ENCODE data around the gene PCP2. TPM values are rescaled to one million over a fixed set of nuclear protein-coding genes. Genes with fewer than 3 reads are reported as not detected.

Gene PCP2
- total RNA-seq, 1 experiment from 2014 or later = not detected

DNA sequence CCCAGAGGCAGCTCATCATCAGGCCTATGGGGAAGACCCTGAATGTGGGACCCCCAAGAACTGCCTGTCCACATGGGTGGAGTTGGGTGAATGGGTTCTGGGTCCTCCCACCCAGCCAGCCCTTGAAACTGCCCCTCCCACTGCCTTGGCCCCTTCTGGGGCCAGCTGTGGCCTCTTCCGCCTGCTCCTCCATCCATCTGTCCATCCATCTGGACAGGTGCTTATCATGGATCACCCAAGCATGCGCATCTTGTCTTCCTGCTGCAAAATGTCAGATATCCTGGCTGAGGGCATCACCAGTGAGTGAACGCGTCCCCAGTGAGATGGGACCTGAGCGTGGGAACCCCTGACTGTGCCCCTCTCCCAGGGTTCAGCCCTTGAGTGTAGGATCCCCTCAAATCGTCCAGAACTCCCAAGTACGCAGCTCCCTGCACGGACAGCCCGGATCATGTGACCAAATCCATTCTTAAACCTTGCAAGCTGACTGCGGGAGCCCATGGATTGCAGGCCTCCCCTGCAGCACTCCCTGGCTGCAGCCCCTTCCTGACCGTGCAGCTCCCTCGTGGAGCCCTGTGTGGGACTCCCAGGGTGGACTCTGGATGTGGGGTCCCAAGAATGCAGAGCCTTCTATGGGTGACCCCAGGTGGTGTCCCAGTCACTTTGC lies 5.4 kb upstream of the PCP2 start:
- Histone ChIP-seq H3K9me3 (ENCODE audit: control insufficient read depth, insufficient read depth, low read depth, low read length) (no peaks in the 10 kb centered on the region), H3K27me3 (ENCODE audit: control insufficient read depth, insufficient read depth, low read length) (no peaks in the 10 kb centered on the region), H3K4me1 (ENCODE audit: control insufficient read depth, insufficient read depth, low read length) (no peaks in the 10 kb centered on the region; the same call in 1 of the 2 replicates), H3K4me3 (ENCODE audit: low read depth in 2 of 2, low read length in 2 of 2) (no peak overlapping the region), H3K27ac (ENCODE audit: low read length) (no peak overlapping the region), H3K36me3 (ENCODE audit: control insufficient read depth, insufficient read depth, low read length) (no peaks in the 10 kb centered on the region)
- intact Hi-C loops (cut with micrococcal nuclease; ENCODE audit: unreplicated experiment) (no loop called here), in situ Hi-C loops (cut with HindIII; ENCODE audit: low pct_unique_long_range_greater_than_20kb, low sequenced_read_pairs) (no loop called here)
- DNase-seq (ENCODE audit: low read depth, low spot score) (no peak), ATAC-seq (no peak)
- ChIA-PET CTCF (no interaction called here), POLR2A (interaction anchor here (0.6 kb wide), 1 partner anchor 18 kb away, joined by 3 read pairs; no protein-coding TSS in a partner anchor)
- no TSS peak for BruUV-seq (replicated peaks)
- TF ChIP-seq, protein P1, sequence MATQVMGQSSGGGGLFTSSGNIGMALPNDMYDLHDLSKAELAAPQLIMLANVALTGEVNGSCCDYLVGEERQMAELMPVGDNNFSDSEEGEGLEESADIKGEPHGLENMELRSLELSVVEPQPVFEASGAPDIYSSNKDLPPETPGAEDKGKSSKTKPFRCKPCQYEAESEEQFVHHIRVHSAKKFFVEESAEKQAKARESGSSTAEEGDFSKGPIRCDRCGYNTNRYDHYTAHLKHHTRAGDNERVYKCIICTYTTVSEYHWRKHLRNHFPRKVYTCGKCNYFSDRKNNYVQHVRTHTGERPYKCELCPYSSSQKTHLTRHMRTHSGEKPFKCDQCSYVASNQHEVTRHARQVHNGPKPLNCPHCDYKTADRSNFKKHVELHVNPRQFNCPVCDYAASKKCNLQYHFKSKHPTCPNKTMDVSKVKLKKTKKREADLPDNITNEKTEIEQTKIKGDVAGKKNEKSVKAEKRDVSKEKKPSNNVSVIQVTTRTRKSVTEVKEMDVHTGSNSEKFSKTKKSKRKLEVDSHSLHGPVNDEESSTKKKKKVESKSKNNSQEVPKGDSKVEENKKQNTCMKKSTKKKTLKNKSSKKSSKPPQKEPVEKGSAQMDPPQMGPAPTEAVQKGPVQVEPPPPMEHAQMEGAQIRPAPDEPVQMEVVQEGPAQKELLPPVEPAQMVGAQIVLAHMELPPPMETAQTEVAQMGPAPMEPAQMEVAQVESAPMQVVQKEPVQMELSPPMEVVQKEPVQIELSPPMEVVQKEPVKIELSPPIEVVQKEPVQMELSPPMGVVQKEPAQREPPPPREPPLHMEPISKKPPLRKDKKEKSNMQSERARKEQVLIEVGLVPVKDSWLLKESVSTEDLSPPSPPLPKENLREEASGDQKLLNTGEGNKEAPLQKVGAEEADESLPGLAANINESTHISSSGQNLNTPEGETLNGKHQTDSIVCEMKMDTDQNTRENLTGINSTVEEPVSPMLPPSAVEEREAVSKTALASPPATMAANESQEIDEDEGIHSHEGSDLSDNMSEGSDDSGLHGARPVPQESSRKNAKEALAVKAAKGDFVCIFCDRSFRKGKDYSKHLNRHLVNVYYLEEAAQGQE (IDR thresholded peaks at IDR 0.05; ENCODE audit: insufficient read depth in 1 of 2, low read depth in 2 of 2, low read length in 1 of 2) = no peak

DNA sequence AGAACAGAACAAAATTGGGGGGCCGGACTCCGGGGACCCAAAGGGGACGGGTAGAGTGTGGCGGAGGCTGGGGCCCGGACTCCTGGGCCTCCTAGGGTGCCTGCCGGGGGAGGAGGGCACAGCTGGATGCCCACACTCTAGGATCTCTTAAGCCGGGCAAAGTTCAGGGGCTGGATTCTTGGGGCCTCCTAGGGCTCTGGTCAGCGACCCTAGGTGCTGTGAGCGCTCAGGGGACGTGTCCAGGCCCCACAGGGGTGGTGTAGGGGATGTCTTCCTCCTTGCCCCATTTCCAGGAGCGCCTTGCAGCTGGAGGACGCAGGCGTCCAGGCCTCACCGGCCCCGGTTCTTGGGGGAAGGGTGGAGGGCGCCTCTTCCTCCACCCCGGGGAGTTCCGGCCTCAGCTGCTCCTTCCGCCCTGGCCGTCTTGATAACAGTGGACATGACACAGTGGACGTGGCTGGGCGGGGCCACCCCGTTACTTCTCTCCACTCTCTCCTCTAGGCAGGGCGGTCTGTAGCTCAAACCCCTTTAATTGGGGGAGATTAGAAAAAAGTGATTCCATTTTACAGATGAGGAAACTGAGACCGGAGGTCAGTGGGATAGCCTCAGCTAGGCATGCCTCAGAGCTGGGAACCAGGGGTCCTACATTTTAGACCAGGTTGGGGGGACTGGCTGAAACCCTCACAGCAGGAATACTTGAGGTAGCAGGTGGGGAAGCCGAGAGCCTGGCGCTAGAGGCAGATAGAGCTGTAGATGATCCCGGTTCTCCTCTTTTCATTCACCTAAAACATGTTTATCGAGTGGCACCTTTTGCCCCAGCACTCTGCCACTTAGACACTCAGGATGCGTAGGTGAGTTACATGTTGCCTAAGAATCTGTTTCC lies 4.1 kb upstream of the PCP2 start:
- BruUV-seq (replicated peaks) = no TSS peak
- POLR2A ChIA-PET = interaction anchor here (0.5 kb wide), 1 partner anchor 12 kb away, joined by 3 read pairs; no protein-coding TSS in a partner anchor

More for the DNA sequence above, 4.1 kb upstream of the PCP2 start:
- intact Hi-C loops (cut with micrococcal nuclease; ENCODE audit: unreplicated experiment) (no loop called here), in situ Hi-C loops (cut with HindIII; ENCODE audit: low pct_unique_long_range_greater_than_20kb, low sequenced_read_pairs) (no loop called here)
- CTCF ChIA-PET = no interaction called here
- ATAC-seq (peak; percentile 61), DNase-seq (ENCODE audit: low read depth, low spot score) (no peak)
- TF ChIP-seq, protein P2, sequence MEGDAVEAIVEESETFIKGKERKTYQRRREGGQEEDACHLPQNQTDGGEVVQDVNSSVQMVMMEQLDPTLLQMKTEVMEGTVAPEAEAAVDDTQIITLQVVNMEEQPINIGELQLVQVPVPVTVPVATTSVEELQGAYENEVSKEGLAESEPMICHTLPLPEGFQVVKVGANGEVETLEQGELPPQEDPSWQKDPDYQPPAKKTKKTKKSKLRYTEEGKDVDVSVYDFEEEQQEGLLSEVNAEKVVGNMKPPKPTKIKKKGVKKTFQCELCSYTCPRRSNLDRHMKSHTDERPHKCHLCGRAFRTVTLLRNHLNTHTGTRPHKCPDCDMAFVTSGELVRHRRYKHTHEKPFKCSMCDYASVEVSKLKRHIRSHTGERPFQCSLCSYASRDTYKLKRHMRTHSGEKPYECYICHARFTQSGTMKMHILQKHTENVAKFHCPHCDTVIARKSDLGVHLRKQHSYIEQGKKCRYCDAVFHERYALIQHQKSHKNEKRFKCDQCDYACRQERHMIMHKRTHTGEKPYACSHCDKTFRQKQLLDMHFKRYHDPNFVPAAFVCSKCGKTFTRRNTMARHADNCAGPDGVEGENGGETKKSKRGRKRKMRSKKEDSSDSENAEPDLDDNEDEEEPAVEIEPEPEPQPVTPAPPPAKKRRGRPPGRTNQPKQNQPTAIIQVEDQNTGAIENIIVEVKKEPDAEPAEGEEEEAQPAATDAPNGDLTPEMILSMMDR (IDR thresholded peaks at IDR 0.05) = no peak
- TF ChIP-seq SIN3A (IDR thresholded peaks at IDR 0.05; ENCODE audit: borderline replicate concordance, insufficient read depth, low read depth, low read length) (no peak), POLR2AphosphoS5 (IDR thresholded peaks at IDR 0.05; ENCODE audit: low read depth, low read length) (no peak), TCF7L2 (IDR thresholded peaks at IDR 0.05; ENCODE audit: low read depth, low read length) (no peak)
- TF ChIP-seq, protein P1 (IDR thresholded peaks at IDR 0.05; ENCODE audit: insufficient read depth in 1 of 2, low read depth in 2 of 2, low read length in 1 of 2) = no peak
- Histone ChIP-seq H3K4me3 (ENCODE audit: low read depth in 2 of 2, low read length in 2 of 2) (peak overlapping the region; percentile 62 to 78), H3K36me3 (ENCODE audit: control insufficient read depth, insufficient read depth, low read length) (no peaks in the 10 kb centered on the region), H3K4me1 (ENCODE audit: control insufficient read depth, insufficient read depth, low read length) (no peaks in the 10 kb centered on the region; the same call in 1 of the 2 replicates), H3K9me3 (ENCODE audit: control insufficient read depth, insufficient read depth, low read depth, low read length) (no peaks in the 10 kb centered on the region), H3K27me3 (ENCODE audit: control insufficient read depth, insufficient read depth, low read length) (no peaks in the 10 kb centered on the region), H3K27ac (ENCODE audit: low read length) (peak overlapping the region; percentile 73)
